B cell (primary cell): Measurements from ENCODE around the gene TBC1D10A. TPM values are rescaled to one million over a fixed set of nuclear protein-coding genes. Genes with fewer than 3 reads are reported as not detected.

Source experiments
- ATAC-seq: fragments of 200-7000 bp; cut with Tn5 transposase; one replicate; pipeline ENCODE4 v1.10.0; 2021; ENCODE audit warnings: low read depth, mild to moderate bottlenecking, moderate number of reproducible peaks, moderate library complexity
- CTCF ChIA-PET: fragments of 350-600 bp; sonication (Branson Sonifier 250); formaldehyde crosslinking; loops from one replicate; lab custom pipeline; 2021; ENCODE audit warnings: antibody characterized with exemption, inconsistent platforms; lab: Charles Lee
- POLR2A ChIA-PET: fragments of 350-600 bp; sonication (Branson Sonifier 250); formaldehyde crosslinking; loops from one replicate; lab custom pipeline; 2021; ENCODE audit warnings: antibody characterized with exemption; lab: Charles Lee
- DNase-seq: peaks from one replicate; pipeline ENCODE4 v3.0.0; 2013
- H2AFZ ChIP-seq: 2 replicates; pipeline ENCODE4 v1.6.1; 2012; ENCODE audit warnings: mild to moderate bottlenecking, low read depth, low read length; ENCODE audit not compliant: insufficient read depth, poor library complexity, severe bottlenecking
- H3K27ac ChIP-seq, 2 donors: 1 replicate in 1 of 2; 2 replicates in 1 of 2; pipeline ENCODE4 v1.5.1; 2012 to 2013; ENCODE audit warnings: low read length in 2 of 2, mild to moderate bottlenecking in 2 of 2, moderate library complexity in 1 of 2
- H3K27me3 ChIP-seq, 4 experiments: fragments of 200-600 bp in 1 of 4; sonication (generic) in 1 of 4; replicated peaks in 1 of 4; 1 replicate in 2 of 4; 2 replicates in 2 of 4; pipeline versions ENCODE4 v1.6.1 to v1.7.0; 2013 to 2016; ENCODE audit warnings: low read length in 3 of 4, mild to moderate bottlenecking in 2 of 4, mixed read lengths in 1 of 4, moderate library complexity in 1 of 4; ENCODE audit not compliant: insufficient read depth in 4 of 4, control insufficient read depth in 3 of 4; ENCODE audit errors: control extremely low read depth in 1 of 4
- H3K36me3 ChIP-seq, 2 experiments: replicated peaks in 1 of 2; 1 replicate in 1 of 2; 2 replicates in 1 of 2; pipeline versions ENCODE4 v1.6.1 to v1.7.1; 2013; ENCODE audit warnings: low read length in 1 of 2; ENCODE audit not compliant: insufficient read depth in 2 of 2, control insufficient read depth in 1 of 2; ENCODE audit errors: control extremely low read depth in 1 of 2, extremely low read depth in 1 of 2
- H3K4me1 ChIP-seq, 2 donors: fragments of 200-600 bp in 1 of 2; sonication (generic) in 1 of 2; 1 replicate in 1 of 2; 2 replicates in 1 of 2; pipeline versions ENCODE4 v1.5.1 to v1.6.1; 2013 to 2017; ENCODE audit warnings: low read length in 2 of 2; ENCODE audit not compliant: control insufficient read depth in 2 of 2, insufficient read depth in 2 of 2
- H3K4me2 ChIP-seq: replicated peaks from 2 replicates; pipeline ENCODE3; 2012; ENCODE audit warnings: mild to moderate bottlenecking, low read depth, low read length; ENCODE audit not compliant: poor library complexity, severe bottlenecking
- H3K4me3 ChIP-seq, 5 experiments: fragments of 200-600 bp in 1 of 5; sonication (generic) in 1 of 5; 1 replicate in 3 of 5; 2 replicates in 2 of 5; pipeline versions ENCODE4 v1.5.1 to v1.7.0; 2011 to 2016; ENCODE audit warnings: low read length in 4 of 5, mild to moderate bottlenecking in 4 of 5, low read depth in 2 of 5, control low read depth in 1 of 5, moderate library complexity in 1 of 5; ENCODE audit not compliant: insufficient read depth in 1 of 5; ENCODE audit errors: control extremely low read depth in 1 of 5, extremely low read depth in 1 of 5
- H3K79me2 ChIP-seq: fragments of 200-600 bp; sonication (generic); one replicate; pipeline ENCODE4 v1.6.0; 2016; ENCODE audit warnings: low read length; ENCODE audit not compliant: control insufficient read depth, insufficient read depth
- H3K9ac ChIP-seq: fragments of 200-600 bp; sonication (generic); 2 replicates; pipeline ENCODE4 v1.6.1; 2017; ENCODE audit warnings: mild to moderate bottlenecking, low read length, moderate library complexity
- H3K9me3 ChIP-seq, 3 donors: one replicate each; pipeline versions ENCODE4 v1.6.1 to v1.7.1; 2013; ENCODE audit warnings: low read length in 2 of 3; ENCODE audit not compliant: control insufficient read depth in 2 of 3, insufficient read depth in 1 of 3; ENCODE audit errors: control extremely low read depth in 1 of 3
- H4K20me1 ChIP-seq: 2 replicates; pipeline ENCODE4 v1.6.0; 2012; ENCODE audit warnings: mild to moderate bottlenecking, low read length; ENCODE audit not compliant: insufficient read depth, control insufficient read depth, poor library complexity, severe bottlenecking
- H3K27ac Mint-ChIP-seq: one replicate; pipeline ENCODE4 v1.8.0; 2021; ENCODE audit warnings: mixed read lengths
- H3K27me3 Mint-ChIP-seq: one replicate; pipeline ENCODE4 v1.8.0; 2021; ENCODE audit warnings: mixed read lengths
- H3K4me1 Mint-ChIP-seq: one replicate; pipeline ENCODE4 v1.8.0; 2021; ENCODE audit warnings: mixed read lengths
- H3K4me3 Mint-ChIP-seq: one replicate; pipeline ENCODE4 v1.8.0; 2021; ENCODE audit warnings: mixed read lengths
- H3K9me3 Mint-ChIP-seq: one replicate; pipeline ENCODE4 v1.8.0; 2022; ENCODE audit warnings: mixed read lengths; ENCODE audit not compliant: insufficient read depth
- EZH2 ChIP-seq: IDR thresholded peaks from 2 replicates; pipeline ENCODE4 v1.6.1; 2012; ENCODE audit warnings: borderline replicate concordance, low read depth, mild to moderate bottlenecking, moderate library complexity, low read length; ENCODE audit not compliant: insufficient read depth, poor library complexity, severe bottlenecking
- WGBS: methylation state at CpG from one replicate; pipeline ENCODE4 v1.1.5; 2013; ENCODE audit warnings: missing lambda C conversion rate; ENCODE audit not compliant: insufficient coverage; 5-methylcytosine and 5-hydroxymethylcytosine counted together
- intact Hi-C: fragments of 100-400 bp; cut with micrococcal nuclease; formaldehyde crosslinking; loops from one replicate; pipeline ENCODE4 v1.10.0; 2022
- polyA plus RNA-seq: library from polyadenylated mRNA; depleted of rRNA; stranded (reverse); fragments of >200 nt; gene quantifications from 2 replicates; pipeline ENCODE4 v1.2.3, GENCODE V29; 2012
- total RNA-seq, 2 donors: library from RNA; stranded (reverse); fragments of 120-200 nt in 1 of 2; gene quantifications; 1 replicate in 1 of 2; 2 replicates in 1 of 2; pipeline versions ENCODE4 v1.2.3 to v1.2.4, GENCODE V29; 2013 to 2022
- TF ChIP-seq, protein P1 (sequence below): fragments of 200-600 bp; IDR thresholded peaks from one replicate; pipeline ENCODE4 v1.8.0; 2022; ENCODE audit warnings: antibody characterized with exemption, mild to moderate bottlenecking

The TBC1D10A gene
- total and polyA plus RNA-seq, 2 donors (not counting 1 experiment from before 2014, with no cell fraction given): 45.2 to 58.4 TPM

DNA sequence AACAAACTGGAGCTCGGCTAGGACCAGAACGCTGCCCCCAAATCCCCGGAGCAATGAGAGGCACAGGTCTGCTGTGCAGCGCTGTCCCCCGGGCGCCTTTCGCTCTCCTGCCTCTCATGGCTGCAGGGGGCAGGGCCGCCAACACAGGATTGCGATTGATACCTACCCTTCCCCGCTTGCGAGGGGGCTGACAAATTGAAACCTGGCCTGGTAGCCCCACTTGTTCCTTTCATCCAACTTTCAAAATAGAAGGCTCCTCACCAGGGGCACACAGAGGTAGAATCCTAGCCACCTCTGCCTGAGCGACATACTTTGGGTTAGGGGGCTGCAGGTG is 36.8 kb downstream of the TBC1D10A start:
- ATAC-seq: peak; percentile 24
- 14% methylated on average over 10 of the region's 12 CpGs for WGBS
- H3K4me3 Mint-ChIP-seq: peak overlapping the region; percentile 93
- Histone ChIP-seq H3K27ac (peak overlapping the region; percentile 34 to 72), H3K9ac (peak overlapping the region; percentile 77), H3K79me2 (peaks cover 14% of the 10 kb centered on the region), H3K4me3 (peak overlapping the region; percentile 13 to 83 (median 70)), H3K4me2 (peak overlapping the region; percentile 98), H2AFZ (peak overlapping the region; percentile 92), H3K27me3 (no peaks in the 10 kb centered on the region), H3K4me1 (peaks cover 23 to 44% of the 10 kb centered on the region in 2 donors), H3K36me3 (peaks cover 0 to 37% of the 10 kb centered on the region in 2 experiments), H4K20me1 (peaks cover 11% of the 10 kb centered on the region), H3K9me3 (no peaks in the 10 kb centered on the region)
- ChIA-PET POLR2A (interaction anchor here (1.3 to 5.9 kb wide), 7 partner anchors 15 to 134 kb away, joined by 3 to 64 read pairs (median 20); partner anchors contain the start of genes CCDC157, RNF215, SF3A1 and TBC1D10A), CTCF (interaction anchor here (2.7 to 13.2 kb wide), 10 partner anchors 19 to 195 kb away, joined by 11 to 510 read pairs (median 46); partner anchors contain the start of genes CCDC157, MTFP1, RNF215 and SEC14L2)
- DNase-seq: no peak
- no peaks in the 10 kb centered on the region for H3K27me3 Mint-ChIP-seq
- peaks cover 38% of the 10 kb centered on the region for H3K4me1 Mint-ChIP-seq
- intact Hi-C loops: loop anchor here (1.0 to 5.0 kb wide), 4 partner anchors 15 to 302 kb away; partner anchors contain the start of genes PES1 and SF3A1
- peak overlapping the region; percentile 93 for H3K27ac Mint-ChIP-seq
- no peaks in the 10 kb centered on the region for H3K9me3 Mint-ChIP-seq
- TF ChIP-seq EZH2: no peak
- TF ChIP-seq, protein P1, sequence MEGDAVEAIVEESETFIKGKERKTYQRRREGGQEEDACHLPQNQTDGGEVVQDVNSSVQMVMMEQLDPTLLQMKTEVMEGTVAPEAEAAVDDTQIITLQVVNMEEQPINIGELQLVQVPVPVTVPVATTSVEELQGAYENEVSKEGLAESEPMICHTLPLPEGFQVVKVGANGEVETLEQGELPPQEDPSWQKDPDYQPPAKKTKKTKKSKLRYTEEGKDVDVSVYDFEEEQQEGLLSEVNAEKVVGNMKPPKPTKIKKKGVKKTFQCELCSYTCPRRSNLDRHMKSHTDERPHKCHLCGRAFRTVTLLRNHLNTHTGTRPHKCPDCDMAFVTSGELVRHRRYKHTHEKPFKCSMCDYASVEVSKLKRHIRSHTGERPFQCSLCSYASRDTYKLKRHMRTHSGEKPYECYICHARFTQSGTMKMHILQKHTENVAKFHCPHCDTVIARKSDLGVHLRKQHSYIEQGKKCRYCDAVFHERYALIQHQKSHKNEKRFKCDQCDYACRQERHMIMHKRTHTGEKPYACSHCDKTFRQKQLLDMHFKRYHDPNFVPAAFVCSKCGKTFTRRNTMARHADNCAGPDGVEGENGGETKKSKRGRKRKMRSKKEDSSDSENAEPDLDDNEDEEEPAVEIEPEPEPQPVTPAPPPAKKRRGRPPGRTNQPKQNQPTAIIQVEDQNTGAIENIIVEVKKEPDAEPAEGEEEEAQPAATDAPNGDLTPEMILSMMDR: no peak
